NOMO-1 treated with dmso at 0.1 percent for 144 hours (cell line): Measurements from ENCODE around the gene AGO1.
"Not testable (repeated sequence)": the region's sequence is repeated elsewhere in the genome, so short reads cannot be mapped to it uniquely, and the experiment has no call there.

ENCODE experiments used
- DNase-seq: peaks from one replicate; lab custom pipeline; 2025; ENCODE audit not compliant: unreplicated experiment; lab: John Stamatoyannopoulos, UW

AGO1 gene

DNA sequence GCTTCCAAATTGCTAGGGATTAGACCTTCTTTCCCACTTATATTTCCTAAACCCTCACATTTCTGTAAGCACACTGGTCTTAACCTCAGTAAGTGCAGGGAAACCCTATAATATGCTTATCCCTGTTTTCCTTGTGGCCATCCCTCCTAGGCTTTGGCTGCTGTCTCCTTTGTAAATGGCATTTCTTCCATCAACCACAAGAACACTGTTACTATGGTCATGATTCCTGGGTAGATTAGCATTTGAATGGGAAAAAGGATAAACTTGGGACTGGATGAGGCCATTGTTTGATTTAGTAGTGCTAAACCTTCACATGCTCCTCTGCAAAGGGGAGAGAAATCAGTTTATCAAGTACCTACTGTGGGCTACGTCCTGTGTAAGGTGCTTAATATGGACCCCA is 31.7 kb downstream of the AGO1 start:
- DNase-seq: no peak

DNA sequence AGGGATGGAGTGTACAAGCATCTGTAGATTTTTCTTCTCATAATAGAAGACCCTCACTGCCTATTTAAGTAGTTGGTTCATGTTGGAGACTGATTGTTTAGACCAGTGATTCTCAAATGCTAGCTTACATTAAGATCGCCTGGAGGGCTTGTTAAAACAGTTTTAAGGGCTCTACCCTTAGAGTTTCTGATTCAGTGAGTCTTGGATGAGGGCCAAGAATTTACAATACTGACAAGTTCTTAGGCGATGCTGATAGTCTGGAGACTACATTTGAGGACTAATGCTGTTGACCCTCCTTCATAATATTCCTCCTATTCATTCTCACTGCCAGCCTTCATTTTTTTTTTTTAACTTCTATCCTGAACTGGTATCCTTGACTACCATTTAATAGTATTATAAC is 32.7 kb downstream of the AGO1 start:
- no peak for DNase-seq

DNA sequence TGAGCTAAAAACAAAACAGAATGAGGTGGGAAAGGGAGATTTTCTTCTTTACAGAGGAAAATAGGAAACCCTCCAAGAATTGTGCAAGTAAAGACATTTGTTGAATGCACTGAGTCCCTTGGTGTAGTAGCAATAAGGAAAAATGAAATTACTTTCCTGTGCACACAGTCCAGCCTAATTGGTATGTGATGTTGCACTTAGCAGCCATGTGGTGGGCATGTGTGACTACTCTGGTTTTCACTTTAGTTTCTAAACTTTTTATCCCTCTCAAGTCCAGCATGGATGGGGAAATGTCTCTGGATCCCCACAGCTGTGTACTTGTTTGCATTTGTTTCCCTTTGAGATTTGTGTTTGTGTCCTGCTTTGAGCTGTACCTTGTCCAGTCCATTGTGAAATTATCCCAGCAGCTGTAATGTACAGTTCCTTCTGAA is 40.8 kb downstream of the AGO1 start:
- no peak for DNase-seq

DNA sequence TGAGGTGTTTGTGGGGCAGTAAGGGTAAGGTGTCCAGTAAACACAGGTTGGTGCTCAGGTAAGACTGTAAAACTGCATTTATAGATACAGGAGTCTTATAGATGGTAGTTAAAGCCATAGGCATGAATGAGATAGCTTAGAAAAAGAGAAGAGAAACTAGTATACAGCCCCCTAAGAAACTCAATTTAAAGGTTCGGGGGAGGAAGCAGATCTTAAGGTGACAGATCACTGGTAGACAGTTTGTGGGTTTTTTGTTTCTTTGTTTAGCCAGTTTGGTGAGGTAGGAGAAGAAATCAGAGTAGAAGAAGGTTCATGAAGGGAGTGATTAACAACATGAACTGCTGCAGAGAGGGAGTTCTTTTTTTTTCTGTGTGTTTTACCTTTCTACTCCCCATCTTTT is 41.8 kb downstream of the AGO1 start:
- peak; percentile 77 for DNase-seq

DNA sequence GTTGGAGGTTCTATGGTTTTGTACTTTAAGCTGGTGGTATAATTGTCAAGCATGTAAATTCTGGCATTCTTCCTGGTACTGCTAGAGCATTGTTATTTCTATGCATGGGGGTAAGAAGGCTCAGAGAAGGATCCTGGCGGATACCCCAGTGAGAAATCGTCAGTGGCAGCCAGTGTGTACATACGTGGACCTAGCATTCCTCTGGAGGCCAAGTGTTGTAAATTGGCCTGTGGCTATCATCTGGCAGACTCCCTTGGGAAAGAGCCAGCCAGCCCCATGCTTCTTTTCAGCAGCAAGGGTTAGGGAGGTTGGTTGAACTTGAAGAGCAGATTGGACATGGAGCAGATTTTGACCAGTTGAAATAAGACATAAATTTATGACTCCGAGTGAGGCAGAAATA is 42.7 kb downstream of the AGO1 start:
- no peak for DNase-seq

DNA sequence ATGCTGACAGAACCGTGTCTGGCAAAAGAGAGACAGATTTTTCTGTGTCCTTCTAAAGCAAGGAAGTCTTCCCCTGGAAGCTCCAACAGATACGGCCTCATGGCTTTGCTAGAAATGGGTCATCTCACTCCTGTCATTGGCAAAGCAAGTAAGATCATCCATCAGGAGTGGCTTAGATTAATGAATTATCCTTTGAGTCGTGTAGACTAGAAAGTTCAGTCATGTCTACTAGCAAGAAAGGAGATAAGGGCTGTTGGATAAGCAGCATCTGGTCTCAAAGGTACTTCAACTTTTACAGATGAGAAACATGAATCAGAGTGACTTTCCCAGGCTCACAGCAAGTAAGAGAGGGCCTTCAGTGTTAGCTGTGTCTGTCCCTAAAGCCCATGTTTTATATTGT is 44.5 kb downstream of the AGO1 start:
- DNase-seq: no peak

DNA sequence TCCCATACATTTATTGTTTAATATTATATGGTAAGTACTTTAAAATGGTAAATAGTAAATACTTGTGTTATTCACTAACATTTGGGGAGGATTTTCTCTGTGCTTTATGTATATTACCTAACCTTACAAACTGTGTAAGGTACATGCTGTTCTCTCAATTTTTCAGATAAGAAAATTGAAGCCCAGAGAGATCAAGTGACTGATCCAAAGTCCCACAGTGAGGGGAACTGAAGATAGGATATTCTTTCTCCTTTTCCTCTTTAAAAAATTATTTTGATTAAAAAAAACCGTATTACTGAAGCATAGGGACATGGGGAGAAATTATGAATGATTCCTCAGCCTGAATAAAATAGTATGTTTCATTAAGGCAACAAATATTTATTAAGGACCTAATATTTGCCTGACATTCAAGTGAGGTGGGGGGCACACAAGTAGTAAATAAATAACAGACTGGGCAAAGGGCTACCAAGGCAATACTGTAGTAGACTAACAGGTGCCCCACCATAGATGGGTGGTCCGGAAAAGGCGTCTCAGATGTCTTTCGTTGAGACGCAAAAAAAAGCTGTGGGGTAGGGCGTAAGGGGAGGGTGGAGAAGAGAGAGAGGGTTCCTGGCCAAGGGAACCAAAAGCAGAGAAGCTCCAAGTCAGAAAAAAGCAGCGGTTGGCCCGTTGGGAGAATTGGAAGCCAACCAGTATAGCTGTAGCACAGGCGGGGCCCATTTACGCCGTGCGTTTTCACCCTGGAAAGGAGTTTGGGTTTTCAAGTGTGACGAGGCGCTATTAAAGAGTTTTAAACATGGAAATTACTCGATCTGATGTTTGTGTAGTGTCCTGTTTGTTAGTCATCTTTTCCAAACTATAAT is 47.0 kb downstream of the AGO1 start:
- DNase-seq: peak; percentile 61

DNA sequence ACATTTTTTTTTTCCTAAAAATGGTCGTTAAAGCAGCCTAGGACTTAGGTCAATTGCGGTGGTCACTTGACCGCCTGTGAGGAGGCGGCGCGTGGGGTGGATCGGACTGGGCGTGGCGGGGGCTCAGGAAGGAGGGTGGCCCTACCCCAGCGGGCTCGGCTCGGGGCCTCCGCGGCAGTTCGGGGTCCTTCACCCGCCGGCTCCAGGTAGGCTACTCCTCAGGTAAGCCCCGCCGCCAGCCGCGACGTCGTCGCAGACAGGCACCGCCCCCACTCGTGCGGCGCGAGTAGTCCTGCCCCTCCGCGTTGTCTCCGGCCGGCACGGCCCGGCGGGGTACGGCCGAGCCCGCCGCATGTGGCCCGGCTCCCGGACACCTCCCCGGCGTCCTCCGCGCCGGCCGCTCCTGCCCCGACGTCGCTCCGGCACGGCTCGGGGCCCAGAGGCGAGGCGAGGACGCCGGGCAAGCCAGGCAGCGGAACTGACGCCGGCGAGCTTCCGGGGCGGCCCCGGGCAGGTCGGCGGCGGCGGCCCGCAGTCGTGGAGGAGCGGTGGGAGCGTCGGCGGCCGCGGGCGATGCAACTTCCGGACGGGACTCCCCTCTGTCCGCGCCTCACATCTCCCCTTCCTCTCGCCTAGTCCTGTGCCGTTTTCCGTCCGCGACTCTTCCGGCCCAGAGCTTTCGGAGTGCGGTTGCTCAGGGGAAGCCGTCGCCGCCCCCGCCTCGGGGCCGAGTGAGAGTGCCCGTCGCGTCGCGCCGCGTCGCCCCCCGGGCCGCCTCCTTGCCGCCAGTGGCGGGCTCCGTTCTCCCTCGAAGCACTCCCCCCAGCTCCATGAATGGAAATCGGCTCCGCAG is 47.8 kb downstream of the AGO1 start, which contains the start of gene AGO3:
AGO3 (plus strand) TSS at position 513 of the 853 bp plus-strand sequence; CDS start at position 835, 322 bp downstream.
- DNase-seq: peak; percentile 76

DNA sequence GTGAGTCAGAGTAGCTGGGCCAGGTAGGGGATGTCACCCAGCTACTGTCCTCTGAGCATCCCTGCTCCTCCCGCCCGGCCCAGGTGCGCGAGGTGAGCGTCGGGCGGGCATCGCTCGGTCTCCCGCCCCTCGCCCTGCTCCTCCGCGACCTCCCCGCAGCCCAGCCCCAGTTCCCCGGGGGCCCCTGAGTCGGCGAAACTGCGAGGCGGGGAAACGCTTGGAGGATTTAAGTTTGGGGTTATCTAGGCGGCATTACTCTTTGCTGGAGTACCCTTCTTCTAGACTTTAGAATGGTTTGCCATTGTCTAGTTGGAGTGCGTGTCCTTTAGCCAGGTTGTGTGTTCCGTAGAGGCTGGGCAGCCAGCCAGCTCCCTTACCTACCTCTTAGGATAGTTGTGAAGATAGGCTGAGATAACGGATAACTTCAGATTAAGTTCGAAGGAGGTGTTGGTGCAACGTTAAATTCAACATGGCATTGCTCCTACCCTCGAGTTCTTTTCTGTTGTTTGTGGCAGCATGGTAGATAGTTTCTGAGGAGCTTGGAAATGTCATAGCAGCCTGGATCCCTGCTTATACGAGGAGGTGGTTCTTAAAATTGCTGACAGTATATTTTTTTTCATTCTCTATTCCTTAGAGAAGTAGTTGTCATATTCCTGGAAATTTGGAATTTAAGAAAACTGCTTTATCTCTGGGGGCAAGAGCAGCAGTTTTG is 48.6 kb downstream of the AGO1 start:
- DNase-seq: no peak

DNA sequence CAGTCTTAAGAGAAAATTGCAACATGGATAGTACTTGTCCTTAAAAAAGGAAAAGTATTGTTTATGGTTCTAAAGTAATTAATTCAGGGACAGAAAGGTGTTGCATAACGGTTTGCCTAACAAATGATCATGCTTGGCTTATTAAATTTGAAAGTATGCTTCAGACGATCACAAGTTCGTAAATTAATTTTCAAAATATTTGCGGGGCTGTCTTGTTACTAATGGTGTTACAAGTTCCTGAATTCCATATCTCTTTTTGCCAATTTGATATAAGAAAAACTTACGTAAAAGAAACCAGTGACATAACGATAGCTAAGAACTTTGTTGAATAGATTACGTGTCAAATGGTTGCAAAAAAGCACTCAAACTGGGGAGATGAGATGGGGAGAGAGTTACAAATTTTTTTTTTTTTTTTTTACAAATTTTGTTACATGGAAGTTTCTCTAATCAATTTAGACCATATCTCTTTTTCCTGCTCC is 49.2 kb downstream of the AGO1 start:
- no peak for DNase-seq

DNA sequence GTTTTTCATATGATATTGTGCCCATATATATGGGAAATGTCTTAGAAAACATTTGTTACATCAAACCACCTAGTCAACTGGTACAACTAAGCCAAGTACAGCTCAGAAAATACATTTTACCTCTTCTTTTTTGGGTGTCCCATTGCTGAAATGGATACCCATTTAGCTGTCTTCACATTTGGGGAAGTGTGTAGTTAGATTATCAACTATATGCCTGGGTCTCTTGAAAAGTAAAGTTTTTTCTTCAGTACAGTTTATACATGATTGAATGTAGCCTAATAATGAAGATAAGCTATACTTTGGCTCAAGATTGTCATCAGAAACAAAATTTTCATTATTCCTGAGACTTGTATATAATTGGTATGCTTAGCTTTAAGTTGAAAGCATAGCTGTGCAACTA is 49.9 kb downstream of the AGO1 start:
- DNase-seq: no peak

DNA sequence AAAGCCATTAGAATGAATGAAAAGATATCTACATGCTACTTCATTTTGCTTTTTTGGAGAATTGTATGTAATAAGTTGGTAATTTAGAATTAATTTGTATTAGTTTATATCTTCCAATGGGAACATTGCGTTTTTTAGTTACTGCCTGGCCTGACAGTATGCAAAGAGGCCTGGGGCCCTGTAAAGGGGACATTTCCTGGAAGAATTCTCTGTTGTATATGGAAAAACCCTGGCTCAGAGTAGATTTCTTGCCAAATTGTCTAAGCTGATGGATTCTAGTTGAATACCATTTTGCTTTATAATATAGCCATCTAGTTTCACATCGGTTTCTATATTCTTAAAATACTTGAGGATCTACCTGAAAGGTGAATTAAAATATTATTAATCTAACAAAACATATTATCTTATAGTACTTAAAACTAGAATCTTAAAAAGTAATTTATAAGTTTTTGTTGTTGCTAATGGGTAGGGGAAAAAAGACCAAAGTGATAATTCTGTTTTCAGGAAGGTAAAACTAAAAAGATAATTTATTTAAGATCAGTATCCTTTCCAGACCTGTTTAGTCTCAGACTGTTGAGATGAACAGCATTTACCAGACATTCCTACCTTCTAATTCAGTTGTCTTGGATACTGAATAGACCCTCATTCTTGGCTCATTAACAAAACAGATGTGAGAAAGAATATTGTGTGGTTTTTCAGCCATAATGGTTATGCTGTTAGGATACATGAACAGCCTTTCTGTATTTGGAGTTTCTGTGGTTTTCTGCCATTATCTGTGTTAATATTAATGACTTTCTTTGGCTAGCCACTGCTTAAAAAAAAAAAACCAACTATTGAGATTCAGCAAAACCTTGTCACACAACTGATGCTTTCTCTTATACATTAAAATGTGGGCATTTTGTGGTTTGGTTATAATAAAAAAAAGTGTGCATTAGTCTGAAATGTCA is 52.7 kb downstream of the AGO1 start:
- no peak for DNase-seq

DNA sequence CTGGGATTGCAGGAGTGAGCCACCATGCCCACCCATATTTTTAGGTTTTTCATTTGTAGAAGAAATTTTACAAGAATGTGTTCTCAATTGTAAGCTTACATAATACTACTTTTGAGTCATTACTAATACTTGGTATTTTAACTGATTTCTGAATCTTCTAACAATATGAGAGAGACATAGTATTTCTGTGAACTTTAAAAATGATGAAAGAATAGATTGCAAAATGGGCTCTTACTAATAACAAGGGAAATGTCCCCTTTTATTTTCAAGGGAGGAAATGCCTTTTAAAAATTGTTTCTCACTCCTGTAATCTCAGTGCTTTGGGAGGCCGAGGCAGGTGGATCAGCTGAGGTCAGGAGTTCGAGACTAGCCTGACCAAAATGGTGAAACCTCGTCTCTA is 53.8 kb downstream of the AGO1 start:
- no peak for DNase-seq

DNA sequence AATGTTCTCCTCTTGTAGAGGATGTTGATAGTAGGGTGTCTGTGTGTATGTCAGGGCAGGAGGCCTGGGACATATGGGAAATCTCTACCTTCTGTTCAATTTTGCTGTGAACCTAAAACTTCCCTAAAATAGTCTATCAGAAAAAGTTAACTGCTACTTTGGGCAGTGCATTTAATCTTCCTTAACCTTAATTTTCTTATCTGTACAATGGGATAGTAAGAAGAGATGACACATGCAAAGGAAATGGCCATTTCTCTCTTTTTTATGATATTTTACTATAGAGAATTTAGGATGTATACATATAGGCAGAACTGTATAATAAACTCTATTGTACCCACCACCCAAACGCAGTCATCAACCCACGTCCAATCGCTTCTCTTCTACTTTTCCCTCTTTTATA is 56.5 kb downstream of the AGO1 start:
- no peak for DNase-seq

DNA sequence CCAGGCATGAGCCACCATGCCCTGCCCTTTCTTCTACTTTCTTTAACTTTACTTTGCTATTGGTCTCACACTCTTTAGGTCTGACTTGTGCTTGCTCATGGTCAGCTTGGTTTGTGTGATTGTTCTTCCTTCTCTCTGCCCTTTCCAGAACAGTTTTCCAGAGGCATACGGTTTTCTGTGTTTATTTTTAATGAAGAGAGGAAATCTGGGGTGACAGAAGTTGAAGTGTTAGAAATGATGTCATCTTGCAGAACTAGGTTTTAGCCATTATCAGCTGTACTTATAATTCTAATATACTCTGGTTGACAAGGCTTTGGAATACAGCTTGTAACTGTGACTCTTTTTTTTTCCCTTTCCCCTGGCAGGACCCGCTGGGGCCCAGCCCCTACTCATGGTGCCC is 62.3 kb downstream of the AGO1 start:
- no peak for DNase-seq

DNA sequence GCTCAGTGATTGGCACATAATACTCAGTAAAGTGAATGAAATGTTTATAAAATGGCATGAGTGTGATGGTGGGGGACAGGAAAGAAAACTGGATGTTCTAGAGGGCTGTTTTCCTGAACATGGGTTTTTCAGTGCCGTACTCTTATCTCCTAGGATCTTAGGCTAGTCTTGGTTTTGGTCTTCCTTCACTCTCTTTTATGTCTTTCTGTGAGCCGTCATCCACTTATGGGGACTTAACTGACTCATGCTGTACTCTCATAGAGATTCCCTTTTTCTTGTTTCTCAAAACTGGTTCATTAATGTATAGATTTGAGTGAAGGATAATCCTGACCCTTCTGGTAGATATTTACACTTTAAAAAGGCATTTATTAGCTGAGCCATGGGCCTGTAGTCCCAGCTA is 64.5 kb downstream of the AGO1 start:
- DNase-seq: no peak

DNA sequence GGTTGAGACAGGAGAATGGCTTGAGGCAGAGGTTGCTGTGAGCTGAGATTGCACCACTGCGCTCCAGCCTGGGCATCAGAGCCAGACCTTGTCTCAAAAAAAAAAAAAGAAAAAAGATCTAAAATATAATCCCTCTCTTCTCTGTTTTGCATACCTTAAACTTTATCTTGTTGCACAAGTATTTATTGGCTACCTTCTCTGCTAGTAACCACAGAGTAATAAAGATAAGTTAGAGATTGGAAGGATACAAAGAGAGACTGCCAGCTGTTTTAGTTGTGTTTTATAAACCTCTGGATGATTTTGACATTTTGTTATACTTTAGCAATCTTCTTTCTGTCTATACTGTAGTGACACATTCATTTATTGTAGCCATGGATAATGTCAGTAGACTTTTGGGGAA is 75.5 kb downstream of the AGO1 start:
- DNase-seq: no peak

DNA sequence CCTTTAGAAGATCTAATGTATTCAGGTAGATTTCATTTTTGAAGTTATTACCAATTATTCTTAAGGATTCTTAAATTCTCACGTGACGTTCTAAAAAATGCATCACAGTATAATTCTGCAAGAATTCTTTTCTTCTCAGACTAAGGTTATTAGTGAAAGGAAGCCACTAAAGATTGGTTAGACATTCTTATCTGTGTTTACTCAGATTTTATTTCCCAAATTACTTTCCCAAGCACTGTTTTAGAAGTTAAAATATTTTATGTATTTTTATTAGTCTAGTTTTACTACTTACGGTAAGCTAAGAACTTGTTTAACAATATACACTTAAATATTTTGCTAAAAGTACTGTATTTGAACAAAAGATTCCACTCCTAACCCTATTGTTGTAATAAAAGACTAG is 76.3 kb downstream of the AGO1 start:
- DNase-seq: no peak

DNA sequence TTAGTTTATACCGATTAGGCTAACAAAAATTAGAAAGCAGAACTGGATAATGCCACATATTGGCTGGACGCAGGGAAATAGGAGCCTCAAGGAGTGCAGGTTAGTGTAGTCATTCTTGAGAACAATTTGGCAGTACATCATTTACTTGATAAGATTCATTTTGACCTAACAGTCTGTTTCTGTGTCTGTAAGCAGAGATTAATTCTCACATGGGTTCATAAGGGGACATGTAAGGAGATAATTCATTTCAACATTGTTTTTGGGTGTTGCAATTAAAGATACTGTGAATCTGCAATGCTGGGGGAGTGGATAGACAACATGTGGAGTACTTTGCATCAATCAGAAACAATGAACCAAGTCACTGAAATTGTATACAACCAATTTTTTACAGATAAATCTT is 79.9 kb downstream of the AGO1 start:
- DNase-seq: no peak

DNA sequence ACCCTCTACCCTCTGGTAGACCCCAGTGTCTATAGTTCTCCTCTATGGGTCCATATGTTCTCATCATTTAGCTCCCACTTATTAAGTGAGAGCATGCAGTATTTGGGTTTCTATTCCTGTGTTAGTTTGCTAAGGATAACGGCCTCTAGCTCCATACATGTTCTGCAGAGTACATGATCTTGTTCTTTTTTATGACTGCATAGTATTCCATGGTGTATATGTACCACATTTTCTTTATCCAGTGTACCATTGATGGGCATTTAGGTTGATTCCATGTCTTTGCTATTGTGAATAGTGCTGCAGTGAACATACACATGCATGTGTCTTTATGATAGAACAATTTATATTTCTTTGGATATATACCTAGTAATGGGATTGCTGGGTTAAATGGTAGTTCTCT is 81.3 kb downstream of the AGO1 start:
- not testable (repeated sequence) for DNase-seq
